Measurements from ENCODE around the gene RASA2.

DNA sequence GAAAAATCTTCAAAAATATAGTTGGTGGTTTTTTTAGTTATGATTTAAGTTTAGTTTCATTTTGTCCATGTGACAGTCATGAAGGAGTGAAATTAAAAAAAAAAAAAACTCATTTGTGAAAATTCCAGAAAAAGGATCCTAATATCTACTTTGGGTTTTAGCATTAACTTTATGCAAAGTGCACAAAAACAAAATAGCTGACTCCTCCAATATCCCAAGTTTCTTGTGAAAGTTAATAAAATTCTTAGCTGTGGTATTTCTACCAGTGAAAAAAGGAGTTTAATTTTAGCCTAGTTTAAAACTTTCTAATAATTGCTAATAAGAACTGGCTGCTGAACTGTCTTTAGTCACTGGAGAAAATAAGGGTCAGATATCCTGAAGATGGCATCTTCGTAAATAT is 40.8 kb upstream of the RASA2 start:
- TF ChIP-seq, protein P1, sequence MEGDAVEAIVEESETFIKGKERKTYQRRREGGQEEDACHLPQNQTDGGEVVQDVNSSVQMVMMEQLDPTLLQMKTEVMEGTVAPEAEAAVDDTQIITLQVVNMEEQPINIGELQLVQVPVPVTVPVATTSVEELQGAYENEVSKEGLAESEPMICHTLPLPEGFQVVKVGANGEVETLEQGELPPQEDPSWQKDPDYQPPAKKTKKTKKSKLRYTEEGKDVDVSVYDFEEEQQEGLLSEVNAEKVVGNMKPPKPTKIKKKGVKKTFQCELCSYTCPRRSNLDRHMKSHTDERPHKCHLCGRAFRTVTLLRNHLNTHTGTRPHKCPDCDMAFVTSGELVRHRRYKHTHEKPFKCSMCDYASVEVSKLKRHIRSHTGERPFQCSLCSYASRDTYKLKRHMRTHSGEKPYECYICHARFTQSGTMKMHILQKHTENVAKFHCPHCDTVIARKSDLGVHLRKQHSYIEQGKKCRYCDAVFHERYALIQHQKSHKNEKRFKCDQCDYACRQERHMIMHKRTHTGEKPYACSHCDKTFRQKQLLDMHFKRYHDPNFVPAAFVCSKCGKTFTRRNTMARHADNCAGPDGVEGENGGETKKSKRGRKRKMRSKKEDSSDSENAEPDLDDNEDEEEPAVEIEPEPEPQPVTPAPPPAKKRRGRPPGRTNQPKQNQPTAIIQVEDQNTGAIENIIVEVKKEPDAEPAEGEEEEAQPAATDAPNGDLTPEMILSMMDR (IDR thresholded peaks at IDR 0.05): no peak
- no peak for TF ChIP-seq POLR2A (IDR thresholded peaks at IDR 0.05)
